GM12874 (cell line): ENCODE measurements around the gene FAM186B.

Experiments
- CTCF ChIP-seq: IDR thresholded peaks from 2 replicates; pipeline ENCODE4 v1.5.1; 2011; ENCODE audit warnings: low read depth, mild to moderate bottlenecking, control low read depth, low read length, moderate library complexity; ENCODE audit not compliant: insufficient read depth

FAM186B gene

GRCh38 chr12:49564686-49565405 is 40.6 kb downstream of the FAM186B start:
- TF ChIP-seq CTCF, result no peak

- TF ChIP-seq CTCF, result no peak
Observed at GRCh38 chr12:49563951-49564685, 41.3 kb downstream of the FAM186B start.

- TF ChIP-seq CTCF, result no peak
Observed at GRCh38 chr12:49562831-49563230, 42.6 kb downstream of the FAM186B start.

GRCh38 chr12:49562233-49562632 is 43.2 kb downstream of the FAM186B start:
- TF ChIP-seq CTCF, result no peak

- no peak for TF ChIP-seq CTCF
Observed at GRCh38 chr12:49560695-49561094, 44.7 kb downstream of the FAM186B start.

- TF ChIP-seq CTCF, result no peak
Observed at GRCh38 chr12:49559011-49559675, 46.3 kb downstream of the FAM186B start.

- no peak for TF ChIP-seq CTCF
Observed at GRCh38 chr12:49558526-49558925, 46.9 kb downstream of the FAM186B start.
